Left lobe of liver (tissue), 2 donors: Measurements from ENCODE around the gene PHB1. TPM values are rescaled to one million over a fixed set of nuclear protein-coding genes. Genes with fewer than 3 reads are reported as not detected.

Source experiments
- ATAC-seq: fragments of 200-7000 bp; cut with Tn5 transposase; one replicate; pipeline ENCODE4 v1.9.1; 2020; ENCODE audit warnings: mild to moderate bottlenecking, moderate library complexity
- DNase-seq: peaks from one replicate; pipeline ENCODE4 v3.0.0-alpha.2; 2020; ENCODE audit warnings: low spot score
- total RNA-seq: library from RNA; stranded (reverse); gene quantifications from one replicate; pipeline ENCODE4 v1.2.1, GENCODE V29; 2021
- donor health status: DM: no; HTN: no; CAD: no; lungs with moderate emphysema.
- donor health status: DM: no; HTN: yes; CAD: no.

Gene PHB1
- 93.5 TPM for total RNA-seq

DNA sequence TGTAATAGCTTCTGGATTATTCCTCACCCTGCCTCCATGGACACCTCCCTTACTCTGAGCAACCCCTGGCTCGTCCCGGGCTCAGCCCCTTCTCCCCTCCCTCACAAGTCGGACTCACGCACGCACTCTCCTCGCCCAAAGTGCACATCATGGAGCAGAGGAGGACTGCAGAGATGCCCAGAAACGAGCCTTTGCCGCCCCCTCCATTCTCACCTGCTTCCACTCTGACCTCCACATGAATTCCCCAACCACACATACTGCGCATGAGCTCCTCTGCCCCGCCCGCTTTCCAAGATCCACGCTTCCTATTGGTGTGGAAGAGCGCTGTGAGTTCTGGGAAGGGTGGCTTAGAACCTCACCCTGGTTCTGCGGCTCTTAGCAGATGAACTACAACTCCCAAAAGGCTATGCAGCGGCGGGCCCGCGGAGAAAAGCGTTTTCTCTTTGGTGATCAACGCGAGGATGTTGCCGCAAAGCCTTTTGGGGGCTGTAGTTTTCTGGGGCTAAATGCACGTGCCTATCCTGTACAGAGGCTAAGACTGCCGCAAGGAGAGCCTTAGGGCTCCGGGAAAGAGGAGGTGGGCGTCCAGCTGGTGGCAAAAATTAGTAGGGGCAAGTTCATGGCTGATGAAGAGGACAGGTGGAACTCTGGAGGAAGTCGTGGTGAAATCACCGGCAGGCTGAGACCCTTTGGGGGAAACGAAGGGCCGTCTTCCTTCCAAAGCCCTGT, at the start of gene PHB1:
TSS of gene PHB1 (minus strand) at position 261 of the 729 bp plus-strand sequence. CDS start 1,618 bp downstream, outside the sequence.
- peak; percentile 96 for DNase-seq
- peak; percentile 99 for ATAC-seq

DNA sequence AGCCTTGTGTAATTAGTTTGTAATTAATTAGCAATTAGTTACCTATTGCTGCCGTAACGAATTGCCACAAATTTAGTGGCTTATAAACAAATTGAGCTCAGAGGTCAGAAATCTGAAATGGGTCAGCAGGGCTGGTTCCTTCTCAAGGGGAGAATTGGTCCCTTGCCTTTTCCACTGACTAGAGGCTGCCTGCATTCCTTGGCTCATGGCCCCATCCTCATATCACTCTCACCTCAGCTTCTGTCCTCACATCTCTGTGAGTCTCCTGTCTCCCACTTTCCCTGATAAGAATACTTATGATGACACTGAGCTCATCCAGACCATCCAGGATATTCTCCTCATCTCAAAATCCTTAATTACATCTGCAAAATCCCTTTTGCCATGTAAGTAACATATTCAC, 49.4 kb upstream of the PHB1 start:
- ATAC-seq (no peak), DNase-seq (no peak)

DNA sequence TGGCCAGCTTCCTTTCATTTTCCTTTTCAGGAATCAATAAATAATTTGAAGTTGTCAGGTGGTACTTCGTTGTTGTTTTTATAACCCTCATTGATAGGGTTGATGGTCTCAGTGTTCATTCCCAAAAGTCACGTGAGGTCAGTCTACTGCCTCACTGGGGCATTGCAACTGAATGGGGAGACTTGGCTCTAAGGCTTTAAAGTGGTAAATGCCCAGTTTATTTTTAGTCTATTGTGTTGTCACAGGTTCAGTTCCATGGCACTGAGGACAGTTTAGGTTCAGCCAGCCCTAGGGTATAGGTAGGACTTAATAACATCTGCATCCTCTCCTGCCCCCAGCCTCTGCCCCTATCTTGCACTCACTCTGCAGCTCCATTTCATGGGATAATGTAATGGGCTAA, 46.9 kb upstream of the PHB1 start:
- ATAC-seq (no peak), DNase-seq (no peak)

DNA sequence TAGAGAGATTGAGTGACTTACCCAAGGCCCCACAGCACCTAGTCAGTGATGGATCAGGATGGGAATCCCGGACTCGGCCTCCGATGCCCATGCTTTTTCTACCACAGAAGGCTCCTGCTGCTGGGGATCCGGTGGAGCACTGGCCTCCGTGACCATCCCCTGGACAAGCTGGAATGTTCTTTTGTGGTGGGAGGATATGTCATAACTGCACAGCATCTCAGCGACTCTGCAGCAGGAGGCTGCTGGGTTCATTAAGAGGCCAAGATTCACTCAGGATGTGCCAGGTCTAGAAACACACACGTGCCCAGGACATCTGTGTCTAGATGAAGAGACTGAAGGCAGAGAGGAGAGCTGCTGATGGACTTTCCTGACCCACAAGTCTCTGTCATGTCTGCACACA, 45.7 kb upstream of the PHB1 start:
- DNase-seq (no peak), ATAC-seq (no peak)

DNA sequence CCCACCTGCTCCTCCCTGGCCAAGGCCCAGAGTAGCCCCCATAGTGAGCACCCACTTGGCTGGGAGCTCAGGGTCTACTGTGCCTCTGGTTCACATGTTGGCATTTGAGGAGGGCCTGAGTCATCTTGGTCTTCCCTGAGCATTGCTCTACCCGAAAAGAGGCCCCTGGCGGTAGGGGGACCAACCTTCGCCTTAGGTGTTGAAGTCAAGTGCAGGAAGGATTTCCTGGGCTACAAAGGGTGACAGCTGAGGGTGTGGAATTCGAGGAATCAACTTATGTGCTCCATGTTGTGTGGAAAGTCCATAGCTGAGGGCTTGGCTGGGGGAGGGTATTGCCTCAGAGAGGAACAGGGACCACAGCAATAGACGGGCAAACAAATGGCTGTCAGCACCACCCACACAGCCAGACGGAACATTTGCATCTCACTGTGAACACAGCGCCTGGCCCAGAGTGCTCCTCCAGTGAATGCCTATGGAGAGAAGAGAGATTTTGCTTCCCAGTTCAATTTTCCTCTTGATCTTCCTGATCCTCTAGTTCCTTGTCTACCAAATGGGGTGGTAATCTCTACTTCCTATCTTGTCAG, 44.8 kb upstream of the PHB1 start:
- ATAC-seq (no peak), DNase-seq (no peak)

DNA sequence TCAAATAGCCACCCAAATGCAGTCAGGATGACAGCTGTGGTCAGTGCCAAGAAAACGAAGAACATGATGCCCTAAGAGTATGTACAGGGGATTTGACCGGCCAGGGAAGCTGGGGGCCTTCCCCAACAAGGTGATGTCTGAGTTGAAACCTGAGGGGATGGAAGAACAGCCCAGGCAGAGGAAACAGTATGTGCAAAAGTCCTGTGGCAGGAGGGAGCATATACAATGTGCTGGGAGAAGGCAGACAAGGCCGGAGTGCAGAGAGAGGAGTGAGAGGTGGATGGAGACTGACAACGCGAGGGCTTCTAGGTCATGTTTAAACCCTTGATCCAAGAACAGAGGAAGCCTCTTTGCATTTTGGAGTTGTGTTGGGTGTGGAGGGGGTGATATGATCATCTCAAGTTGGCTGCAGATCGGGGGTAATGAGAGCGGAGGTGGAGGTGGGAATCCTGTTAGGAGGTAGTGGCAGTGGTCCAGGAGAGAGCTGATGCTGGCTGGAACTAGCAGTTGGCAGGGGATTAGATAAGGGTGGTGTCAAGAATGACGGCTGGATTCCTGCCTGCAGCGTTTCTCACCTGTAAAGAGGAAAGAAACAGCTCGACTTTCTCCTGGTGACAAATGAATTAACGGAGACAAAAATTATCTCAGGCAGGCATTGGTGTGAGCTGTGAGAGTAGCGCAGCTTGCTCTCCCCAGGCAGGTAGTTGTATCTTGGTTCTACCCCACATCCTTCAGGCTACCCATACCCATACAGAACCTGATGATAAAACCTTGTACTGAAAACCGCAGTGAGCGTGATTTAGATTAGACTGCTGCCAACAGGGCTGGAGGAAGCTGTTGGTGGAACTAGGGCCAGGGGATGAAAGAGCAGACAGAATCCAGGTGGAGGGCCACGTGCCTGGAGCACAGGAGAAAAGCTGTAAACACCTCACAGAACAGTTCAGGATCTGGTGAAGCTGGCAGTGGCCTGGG, 43.2 kb upstream of the PHB1 start:
- no peak for DNase-seq
- no peak for ATAC-seq

DNA sequence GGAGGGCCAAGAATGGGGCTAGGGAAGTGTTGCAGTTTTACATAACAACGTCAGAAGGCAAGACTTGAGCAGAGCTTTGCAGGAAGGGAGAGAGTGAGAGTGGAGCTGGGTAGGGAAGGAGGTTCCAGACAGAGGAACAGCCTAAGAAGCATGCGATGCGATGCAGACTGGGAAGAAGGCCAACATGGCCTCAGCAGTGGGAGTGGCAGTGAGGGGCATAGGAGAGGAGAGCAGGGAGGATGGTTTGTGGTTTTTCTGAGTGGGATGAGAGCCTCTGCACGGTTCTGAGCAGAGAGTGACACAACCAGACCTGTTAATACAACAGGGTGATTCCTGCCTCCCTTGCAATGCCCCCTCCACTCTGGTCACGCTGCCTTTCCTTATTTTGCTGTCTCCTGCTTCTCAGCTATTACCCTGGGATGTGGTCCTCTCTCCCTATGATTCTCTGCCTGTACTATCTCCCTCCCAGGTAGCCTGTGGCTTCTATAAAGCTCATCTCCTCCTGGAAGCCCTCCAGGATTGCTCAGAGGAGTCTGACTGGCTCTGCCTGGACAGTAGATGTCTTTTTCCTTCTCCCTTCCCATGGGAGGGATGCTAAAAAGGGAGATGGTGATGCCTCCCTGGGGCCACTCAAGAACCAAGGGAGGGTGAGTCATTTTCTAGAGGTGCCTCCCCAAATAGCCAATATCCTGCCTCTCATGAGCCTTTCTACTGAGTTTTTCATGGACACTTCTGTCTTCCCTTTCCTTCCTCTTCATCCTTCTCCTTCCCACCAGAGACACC, 41.7 kb upstream of the PHB1 start:
- DNase-seq: no peak
- ATAC-seq: no peak

DNA sequence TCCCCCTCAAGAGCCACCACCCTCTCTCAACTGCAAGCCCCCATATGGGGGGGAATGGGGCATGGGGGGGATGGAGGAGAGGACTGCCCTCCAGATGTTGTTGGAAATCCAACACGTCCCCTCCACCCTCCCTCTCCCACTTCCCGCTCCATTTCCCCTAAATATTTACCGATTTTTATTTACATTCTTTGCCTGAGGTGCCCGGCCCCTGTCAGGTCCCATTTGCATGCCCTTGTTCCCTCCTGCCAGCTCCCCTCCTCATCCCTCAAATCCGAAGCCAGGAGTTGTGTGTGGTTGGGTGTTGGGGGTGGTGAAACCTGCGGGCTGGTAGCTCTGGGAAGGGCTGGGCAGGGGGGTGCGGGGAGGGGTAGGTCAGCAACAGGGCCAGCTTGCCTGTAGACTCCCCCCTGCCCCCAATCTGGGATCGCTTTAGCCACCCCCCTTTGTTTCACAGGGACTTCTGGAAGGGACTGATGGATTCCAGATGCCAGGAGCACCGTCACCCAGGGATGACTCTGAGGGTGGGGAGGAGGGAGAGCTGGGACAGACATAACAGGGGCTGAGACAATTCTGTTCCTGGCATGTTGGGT, 40.7 kb upstream of the PHB1 start:
- no peak for ATAC-seq
- no peak for DNase-seq

DNA sequence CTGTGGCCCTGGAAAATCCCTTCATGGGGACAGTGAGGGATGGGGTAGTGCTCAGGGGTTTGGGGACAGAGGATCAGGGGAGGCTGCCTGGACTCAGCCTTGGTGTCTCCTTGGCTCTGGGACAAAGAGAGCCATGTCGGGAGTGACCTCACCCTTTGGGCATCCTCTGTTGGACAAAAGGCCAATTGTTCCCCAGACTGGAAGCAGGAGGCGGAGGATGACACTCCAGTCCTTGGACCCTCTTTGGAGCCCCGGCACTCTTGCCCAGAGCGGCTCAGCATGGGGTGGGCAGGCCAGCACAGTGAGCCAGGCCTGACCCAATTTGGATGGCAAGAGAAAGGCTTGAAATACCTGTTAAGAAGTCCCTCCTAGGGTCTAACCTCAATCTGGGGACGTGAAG, 39.4 kb upstream of the PHB1 start:
- no peak for ATAC-seq
- no peak for DNase-seq

DNA sequence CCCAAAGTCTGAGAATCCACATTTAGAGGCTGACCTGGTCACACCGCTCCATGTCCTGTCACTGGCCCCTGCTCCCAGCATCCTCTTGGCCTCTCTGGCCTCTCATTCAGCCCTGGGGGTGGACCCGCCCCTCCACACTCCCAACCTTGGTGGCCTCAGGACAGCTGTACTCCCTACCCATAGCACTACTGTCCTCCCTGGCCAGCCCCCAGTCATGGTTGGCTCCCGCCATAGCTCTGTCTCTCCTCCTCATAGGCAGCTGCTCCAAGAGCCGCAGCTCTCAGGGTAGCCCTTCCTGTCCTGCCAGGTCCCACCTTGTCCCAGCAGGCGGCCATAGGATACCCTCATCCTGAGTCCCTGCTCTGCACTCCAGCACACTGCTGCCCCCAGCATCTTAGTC, 38.0 kb upstream of the PHB1 start:
- no peak for DNase-seq
- no peak for ATAC-seq

DNA sequence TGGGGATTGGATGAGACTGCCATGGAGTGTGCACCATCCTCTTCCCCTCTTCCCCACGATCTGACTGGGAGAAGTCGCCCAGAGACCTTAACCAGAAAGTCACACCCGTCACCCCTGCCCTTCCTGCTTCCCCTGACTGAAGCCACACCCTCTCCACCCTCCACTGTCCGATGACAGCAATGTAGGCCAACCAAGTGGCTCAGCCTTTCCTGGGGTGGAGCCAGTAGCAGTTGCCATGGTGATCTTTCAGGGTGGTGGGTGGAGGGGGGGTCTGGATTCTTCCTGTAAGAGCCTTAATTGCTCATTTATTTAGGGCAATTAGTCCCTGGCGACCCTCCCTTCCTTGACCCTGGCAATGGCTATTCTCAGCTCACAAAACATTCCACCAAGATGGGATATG, 37.5 kb upstream of the PHB1 start:
- ATAC-seq: no peak
- no peak for DNase-seq

DNA sequence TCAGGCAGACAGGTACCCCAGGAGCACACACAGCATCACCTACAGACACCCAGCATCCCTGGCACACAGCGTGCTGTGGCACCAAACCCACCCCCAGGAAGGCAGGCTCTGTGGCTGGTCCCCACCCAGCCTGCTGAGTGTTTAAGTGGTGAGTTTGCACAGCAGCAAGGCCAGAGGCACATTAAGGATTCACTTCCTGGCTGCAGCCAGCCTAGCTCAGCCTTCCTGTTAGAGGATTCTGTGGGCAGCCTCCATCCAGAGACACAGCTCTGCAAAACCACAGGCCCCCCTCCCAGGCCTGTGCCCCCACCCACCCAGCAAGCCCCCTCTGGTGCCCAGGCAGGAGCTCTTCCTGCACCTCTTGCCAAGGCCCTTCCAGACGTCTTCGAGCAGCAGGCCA, 36.1 kb upstream of the PHB1 start:
- DNase-seq: no peak
- ATAC-seq: no peak

DNA sequence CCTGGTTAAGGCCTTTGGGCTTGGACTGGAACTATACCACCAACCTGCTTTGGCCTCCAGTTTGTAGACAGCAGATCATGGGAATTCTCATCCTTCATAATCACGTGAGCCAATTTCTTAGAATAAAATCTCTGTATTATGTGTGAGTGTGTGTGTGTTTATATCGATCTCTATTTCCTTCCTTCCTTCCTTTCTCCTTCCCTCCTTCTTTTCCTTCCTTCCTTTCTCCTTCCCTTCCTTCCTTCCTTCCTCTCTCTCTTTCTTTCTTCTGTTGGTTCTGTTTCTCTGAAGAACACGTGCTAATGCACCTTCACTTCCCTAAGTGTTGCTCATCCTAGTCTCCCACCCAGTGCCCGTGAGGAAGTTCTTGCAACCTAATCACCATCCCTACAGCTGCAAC, 35.5 kb upstream of the PHB1 start:
- no peak for ATAC-seq
- no peak for DNase-seq

DNA sequence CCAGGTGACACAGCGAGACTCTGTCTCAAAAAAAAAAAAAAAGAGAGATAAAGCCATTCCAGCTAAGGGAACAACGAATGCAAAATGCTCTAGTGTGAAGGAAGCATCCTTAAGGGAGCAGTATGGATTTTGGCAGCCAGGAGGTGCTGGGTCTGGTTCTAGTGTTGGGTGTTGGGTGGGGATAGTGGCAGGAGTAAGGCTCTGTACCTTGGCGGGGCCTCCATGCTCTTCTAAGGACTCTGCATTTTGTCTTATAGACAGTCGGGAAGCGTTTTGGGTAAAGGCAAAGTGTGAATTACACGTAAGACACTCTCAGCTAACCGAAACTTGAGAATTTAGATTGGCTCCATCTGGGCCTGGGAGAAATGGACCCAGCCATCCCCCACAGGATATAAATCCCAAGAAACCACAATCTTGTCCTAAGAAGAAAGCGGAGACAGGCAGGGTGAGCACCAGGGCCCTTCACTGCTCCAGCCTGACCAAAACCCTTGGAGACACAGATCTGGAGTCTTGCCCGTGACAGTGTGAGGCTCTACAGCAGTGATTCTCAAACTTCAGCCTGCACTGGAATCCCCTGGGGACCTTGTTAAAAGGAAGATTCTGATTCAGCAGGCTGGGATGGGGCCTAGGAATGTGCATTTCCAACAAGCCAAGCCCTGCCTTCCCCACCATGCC, 33.1 kb upstream of the PHB1 start:
- DNase-seq (no peak), ATAC-seq (no peak)

DNA sequence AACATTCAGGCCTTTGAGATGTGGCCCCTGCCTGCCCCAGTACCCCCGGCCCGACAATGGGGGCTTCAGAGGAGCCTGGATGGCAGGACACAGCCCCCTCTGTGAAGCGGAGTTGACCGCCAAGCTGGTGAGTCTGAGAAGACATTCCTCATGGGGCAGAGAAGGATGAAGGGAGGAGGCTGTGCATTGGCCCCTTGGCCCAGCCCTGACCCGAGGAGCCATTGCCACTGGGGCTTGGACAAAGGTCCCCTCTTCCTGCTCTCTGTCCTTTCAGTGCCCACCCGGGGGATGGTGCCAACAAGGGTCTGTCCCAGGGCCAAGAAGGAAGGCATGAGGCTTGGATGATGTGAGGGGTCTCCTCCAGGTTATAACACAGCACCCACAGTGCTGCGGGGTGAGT, 30.9 kb upstream of the PHB1 start:
- ATAC-seq: no peak
- DNase-seq: no peak

DNA sequence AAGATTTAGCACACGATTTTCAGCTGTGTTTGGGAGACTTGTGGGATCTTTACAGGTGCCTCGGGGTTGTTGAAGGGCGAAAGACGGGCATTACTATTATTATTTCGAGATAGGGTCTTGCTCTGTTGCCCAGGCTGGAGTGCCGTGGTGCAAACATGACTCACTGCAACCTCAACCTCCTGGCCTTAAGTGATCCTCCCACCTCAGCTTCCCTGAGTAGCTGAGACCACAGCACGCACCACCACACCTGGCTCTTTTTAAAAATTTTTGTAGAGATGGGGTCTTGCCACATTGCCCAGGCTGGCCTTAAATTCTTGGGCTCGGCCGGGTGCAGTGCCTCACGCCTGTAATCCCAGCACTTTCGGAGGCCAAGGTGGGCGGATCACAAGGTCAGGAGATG, 29.7 kb upstream of the PHB1 start:
- no peak for DNase-seq

DNA sequence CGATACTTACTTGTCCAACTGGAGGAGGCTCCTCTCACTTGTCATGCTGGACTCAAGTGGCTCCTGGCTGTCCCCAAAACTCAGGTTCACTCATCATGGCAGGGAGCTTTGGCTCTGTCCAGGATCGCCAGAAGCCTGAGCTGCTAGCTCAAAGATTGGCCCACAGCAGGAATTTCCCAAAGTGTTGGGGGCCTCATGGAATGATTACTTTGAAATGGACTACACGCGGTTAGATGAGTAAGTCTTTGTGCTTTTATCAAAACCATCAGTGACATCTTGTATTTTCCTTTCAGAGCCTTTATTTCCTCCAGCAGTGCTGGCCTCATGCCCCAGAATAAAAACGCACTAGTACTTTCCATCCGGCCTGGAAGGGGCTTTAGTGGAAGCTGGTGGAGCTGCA, 29.2 kb upstream of the PHB1 start:
- DNase-seq: no peak

More for the DNA sequence above, 29.7 kb upstream of the PHB1 start:
- no peak for ATAC-seq

DNA sequence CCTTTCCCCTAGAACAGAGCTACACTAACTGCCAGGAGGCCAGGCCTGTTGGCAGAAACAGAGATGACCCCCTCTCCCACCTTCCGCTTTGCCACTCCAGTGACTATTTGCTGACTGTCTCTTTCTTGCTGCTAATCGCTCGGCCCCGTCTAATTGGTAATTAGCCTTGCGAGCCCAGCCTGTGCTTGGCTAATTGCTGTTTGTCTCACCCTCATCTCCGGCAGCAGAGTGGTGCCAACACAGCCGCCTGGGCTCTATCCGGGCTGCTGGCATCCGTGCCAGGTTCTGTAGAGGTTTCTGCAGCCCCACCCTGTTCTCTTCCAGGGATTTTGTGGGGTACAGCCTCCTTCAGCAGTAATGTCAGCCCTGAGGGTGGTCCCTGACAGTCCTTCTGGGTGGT, 27.4 kb upstream of the PHB1 start:
- ATAC-seq: no peak
- no peak for DNase-seq

More for the DNA sequence above, 29.2 kb upstream of the PHB1 start:
- no peak for ATAC-seq

DNA sequence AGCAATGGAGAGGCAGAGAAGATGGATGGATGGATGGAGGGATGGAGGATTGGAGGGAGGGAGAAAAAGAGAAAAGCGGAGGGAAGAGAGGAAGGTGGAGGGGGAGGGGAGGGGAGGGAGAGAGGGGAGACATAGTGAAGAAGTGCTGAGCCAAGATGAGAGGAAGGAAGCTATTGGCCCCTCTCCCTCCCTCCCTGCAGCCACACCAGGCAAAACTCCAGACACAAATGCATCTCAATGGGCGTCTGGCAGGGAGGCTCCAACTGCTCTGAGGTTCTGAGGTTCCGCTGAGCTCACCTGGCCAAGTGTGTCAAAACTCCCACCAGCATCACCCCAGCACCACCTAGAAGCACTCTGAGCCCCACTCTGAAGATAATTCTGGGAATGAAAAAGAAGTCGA, 26.9 kb upstream of the PHB1 start:
- no peak for DNase-seq
- no peak for ATAC-seq

DNA sequence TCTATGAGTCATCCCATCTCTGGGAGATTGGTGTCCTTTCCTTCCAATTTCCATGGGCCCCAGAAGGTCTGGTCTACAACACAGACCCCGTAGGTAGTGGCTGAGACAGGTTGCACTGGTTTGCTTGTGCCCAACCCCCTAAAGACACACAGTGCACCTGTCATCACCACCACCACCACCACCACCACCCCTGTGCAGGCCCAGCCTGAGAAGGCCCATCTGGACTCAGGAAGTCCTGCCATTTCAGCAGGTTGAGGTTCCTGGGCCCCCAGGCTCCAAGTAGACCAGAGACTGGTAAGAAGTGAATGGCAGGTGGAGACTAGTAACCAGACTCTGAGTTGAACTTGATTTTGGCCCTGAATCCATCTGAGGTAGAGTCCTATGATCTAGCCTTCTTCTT, 25.9 kb upstream of the PHB1 start:
- ATAC-seq (no peak), DNase-seq (no peak)
